Hematopoietic multipotent progenitor cell treated with erythropoietin and hydrocortisone succinate and interleukin-3 and kit ligand, for 6 days (in vitro differentiated cells): ENCODE results near the gene UPK3A.
"Not testable (repeated sequence)": the region's sequence is repeated elsewhere in the genome, so short reads cannot be mapped to it uniquely, and the experiment has no call there.

Source experiments
- DNase-seq: peaks from one replicate; pipeline ENCODE4 v3.0.0-alpha.2; 2015

The UPK3A gene

DNA sequence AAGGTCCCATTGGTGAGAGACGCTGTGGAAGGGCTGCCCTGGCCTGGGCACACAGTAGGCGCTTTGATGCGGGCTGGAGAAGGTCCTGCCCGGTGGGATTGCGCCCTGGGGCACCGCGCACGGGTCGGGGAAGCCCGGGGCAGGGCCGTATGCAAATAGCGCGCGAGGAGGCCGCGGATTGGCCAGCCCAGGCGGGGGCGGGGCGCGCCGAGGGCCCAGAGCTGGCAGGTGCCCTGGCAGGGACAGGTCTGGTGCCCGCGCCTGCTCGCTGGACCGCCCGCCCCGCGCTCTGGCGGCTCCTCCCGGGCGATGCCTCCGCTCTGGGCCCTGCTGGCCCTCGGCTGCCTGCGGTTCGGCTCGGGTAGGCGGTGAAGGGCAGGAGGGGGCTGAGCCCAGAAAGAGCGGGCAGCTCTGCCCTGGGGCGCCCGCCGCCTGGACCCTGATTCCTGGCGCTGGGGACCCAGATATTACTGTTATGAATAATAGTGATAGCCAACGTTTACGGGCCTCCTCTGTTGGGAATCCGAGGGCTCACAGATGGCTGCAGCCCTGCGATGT lies at the start of gene UPK3A:
Gene UPK3A (plus strand): TSS at position 245 of the 558 bp plus-strand sequence. CDS start 65 bp downstream, at position 310.
- DNase-seq: peak; percentile 74

DNA sequence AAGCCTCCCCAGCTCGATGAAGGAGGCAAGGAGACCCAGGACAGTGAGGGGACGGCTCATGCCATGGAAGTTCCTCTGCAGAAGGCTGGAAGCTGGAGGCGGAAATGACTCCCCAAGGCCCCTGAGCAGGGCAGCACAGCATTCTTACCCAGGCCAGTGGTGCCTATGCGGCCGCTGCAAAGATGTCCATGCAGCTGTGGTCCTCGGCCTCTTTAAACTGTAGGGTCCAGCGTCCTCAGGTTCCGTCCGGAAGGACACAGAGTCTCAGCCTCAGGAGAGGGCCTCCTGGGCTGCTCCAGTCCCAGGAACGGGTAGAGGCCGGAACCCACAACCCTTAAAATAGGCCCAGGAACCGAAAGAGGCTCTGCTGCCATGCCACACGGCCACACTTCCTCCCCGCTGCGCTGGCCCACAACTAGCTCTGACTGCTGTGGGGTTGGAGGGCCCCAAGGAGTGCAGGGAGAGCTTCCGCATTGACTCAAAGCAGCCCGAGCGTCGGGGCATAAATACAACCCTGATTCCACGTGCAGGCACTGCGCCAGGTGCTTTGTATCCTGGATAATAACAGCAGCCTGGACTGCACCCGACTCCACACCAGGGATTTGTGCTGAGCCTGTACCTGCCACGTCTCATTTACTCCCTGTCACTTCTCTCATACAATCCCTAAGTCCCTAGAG lies 49.5 kb upstream of the UPK3A start:
- peak; percentile 74 for DNase-seq

DNA sequence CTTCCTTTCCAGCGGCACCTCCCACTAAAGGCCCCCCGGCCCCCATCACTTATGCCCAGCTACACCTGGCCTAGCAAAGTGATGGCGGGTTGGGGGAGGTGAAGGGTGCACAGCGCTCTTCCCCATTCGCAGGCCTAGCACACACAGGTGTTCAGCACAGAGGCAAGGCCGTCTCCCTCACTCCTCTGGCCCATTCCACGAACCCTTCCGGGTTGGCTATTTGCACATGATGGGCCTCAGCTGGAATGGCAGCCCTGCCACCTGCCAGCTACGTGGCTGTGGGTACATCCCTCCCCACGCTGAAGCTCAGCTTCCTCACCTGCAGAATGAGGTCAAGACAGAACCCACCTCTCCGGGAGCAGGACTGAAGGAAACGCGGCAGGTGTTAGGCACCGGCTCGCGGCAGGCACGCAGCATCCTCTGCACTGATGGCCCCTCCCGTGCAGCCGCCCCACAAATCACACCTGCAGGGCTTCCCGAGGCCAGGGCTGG lies 48.9 kb upstream of the UPK3A start:
- no peak for DNase-seq

DNA sequence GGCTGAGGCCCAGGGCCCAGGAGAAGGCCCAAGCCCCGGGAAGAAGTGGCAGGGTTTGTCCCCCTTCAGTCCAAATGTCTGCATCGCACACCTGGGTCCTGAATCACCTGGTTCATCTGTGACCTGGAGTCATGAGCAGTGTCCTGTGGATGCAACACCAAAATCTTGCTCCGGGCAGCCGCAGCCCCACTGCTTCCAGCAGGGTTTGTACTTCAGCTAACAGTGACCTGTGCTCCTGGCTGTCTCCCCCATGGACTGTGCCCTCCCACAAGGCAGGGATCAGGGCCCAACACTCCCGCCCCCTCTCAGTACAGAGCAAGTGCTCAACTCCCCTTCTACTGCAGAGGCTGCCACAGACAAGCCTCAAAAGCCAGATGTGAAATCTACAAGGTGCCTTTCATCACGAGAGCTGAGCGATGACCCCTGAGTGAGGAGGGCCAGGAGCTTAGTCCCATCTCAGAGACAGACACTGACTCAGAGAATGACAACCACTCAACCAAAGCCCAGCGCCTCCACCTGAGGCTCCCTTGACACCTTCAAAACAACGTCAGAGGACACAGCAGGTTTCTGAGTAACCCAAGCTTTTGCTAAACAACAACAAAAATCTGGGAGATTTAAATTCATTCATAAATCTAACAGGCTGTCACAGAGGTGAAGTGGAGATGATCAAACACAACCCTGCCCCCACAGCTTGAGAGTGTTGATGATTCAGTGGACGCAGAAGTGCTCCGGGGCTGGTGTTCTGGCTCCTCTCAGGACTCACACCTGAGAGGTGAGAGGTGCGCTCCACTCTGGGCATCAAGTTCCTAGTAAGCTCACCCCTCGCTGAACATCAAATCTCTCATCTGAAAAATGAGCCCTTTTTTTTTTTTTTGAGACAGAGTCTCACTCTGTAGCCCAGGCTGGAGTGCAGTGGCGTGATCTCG lies 47.4 kb upstream of the UPK3A start:
- no peak for DNase-seq

DNA sequence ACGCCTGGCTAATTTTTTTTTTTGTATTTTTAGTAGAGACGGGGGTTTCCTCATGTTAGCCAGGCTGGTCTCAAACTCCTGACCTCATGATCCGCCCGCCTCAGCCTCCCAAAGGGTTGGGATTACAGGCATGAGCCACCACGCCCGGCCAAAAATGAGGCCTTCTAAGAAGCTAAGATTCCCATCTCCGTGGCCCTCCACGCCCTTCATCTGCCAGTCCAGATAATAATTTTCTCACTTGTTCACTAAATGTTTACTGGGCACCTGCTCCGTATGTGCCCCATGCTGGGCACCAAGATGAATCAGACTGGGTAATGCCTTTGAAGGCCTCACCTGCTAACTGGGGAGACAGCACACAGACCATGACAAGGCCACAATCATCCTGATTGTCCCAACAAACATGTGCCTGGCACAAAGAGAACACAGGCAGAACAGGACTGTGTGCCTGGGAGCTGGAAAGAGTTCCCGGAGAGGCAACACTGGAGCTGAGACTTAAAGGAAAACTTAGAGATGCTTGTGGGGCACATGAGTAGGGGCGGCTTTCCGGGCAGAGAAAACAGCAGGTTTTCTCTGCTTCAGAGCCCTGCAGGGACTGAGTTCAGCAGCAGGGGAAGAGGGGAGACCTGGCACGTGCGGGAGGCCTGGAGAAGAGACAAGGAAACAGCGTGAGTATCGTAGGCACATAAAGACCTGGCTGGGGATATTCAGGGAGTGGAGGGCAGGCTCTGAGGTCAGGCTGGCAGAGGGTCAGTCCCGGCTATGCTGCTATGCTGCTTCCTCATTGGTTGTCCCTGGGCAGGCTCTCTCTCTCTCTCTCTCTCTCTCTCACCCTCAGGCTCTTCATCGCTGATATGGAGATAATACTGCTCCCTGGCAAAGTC lies 46.4 kb upstream of the UPK3A start:
- peak; percentile 82 for DNase-seq

DNA sequence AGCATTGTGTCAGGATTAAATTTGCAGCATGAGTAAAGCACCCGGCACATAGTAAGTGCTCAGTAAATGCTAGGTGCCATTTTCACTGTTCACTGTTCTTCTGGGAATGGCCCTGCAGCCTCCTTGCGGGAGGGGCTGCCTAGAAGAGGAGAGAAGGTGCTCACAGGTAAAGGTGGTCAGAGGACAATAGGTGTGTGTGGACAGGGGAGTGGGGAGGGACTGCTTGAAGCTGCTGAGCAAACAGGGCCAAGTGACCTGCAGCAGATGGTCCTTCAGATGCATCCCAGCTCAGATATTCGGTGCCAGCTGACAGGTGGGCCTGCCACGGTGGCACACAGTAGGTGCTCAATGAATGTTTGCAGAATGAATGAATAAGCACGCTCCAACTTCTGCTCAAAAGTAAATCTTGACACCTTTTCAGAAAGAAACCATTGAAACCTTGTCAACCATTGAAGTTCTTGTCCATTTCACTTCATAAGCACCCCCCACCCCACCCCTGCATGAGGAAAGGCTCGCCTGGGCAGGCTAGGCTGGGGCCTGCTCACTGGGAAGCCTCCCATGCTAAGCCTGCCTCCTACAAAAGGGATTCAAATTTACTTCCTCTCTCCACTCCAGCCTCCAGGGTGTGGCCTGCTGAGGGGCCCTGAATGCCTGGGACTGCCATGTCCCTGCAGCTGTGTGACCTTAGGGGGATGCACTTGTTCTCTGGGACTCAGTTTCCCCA lies 45.6 kb upstream of the UPK3A start:
- peak; percentile 45 for DNase-seq

DNA sequence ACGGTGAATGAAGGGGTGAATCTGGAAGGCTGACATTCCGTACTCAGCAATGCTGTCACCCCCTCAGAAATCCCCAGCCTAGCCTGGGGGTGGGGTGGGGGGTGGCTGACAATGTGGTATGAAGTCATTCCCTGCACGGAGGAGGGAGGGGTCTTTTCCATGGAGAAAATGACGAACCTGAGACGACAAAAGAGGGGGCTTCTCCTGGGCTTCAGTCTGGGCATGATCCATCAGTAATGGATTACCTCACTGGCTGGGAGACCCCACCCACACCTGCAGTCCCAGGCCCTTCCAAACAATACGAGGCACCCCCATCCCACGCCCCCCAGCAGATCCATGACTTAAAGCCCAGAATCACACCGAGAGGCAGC lies 45.1 kb upstream of the UPK3A start:
- no peak for DNase-seq

DNA sequence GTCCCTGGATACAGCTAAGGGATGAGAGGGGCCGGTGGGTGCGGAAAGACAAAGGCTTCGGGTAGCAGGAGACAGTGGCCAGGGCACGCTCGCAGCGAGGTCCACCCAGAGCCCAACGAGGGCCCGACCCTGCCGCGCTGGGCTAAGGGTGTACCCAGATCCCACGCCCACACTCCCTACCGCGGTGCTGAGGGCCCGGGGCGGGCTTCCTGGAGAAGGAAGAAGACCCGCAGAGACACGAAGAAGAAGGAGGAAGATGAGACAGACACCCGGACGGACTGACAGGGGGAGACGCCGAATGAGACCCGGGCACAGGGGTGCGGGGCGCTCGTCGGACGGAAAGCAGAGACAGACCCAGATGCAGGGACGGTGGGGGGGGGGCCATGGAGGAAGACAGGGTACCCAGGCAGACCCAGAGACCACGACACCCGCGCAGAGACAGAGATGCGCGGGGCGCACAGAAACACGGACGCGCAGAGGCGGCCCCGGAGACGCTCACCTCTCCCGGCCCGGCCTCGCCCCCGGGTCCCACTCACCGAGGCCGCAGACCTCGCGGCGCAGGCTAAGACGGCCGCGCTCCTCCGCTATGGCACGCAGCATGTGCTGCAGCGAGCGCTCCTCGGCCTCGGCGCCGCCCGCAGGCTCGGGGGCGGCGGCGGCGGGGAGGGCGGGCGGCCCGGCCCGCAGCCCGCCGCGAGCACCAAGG lies 44.5 kb upstream of the UPK3A start:
- DNase-seq: peak; percentile 59

DNA sequence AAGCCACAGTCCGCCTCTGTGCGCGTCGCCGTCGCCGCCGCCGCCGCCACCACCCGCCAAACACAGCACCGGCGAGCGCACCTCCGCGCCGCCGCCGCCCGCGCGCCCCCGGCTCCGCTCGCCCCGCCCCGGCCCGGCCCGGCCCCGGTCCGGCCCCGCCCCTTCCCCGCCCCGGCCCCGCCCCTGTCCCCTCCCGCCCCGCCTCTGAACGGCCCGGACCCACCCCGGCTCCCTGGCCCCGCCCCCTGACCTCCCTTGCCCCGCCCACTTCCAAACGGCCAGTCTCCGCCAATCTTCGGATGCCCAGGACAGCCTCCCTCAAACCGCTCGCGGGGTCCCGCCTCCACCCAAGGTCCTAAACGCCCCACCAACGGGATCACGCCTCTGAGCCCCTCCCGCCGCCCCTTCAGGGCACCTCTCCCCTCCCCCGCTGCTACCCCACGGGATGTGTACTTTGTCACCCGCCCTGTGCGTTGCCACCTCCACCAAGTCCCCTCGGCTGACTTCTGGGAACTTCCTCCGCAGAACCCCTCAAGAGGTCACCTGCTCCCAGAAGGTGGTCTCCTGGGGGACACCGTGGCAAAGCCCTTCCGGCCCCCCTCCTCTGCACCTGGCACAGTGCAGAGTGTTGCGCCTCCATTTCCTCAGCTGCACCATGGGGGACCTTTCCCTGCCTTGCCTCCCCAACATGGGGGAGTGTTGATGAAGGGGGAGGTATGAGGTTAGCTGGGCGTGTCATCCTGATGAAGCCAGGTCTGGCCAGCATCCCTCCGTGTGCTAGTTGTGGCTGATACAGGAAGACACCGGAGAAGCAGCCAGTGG lies 43.7 kb upstream of the UPK3A start, which contains the start of gene KIAA0930:
Gene KIAA0930 (minus strand): TSS at position 85 of the 822 bp plus-strand sequence. CDS start 191 bp downstream, outside the sequence.
- DNase-seq: peak; percentile 90

DNA sequence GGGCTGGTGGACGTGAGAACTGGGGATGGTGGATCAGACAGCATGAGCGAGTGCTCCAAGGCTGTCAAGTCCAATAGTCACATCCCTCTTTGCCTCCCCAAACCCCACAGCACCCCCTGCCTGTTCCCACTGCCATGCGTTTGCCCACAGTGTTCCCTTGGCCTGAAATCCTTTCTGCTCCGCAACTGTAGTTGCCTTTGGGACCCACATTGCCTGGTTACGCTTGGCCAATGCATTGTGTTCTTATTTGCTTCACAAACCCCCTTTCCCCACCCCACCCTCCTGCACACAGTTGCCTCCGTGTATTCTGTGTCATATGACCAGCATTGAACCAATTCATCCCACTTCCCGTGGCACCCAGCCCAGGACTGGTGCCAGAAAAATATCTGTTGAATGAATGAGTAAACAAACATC lies 42.0 kb upstream of the UPK3A start:
- DNase-seq: peak; percentile 37

DNA sequence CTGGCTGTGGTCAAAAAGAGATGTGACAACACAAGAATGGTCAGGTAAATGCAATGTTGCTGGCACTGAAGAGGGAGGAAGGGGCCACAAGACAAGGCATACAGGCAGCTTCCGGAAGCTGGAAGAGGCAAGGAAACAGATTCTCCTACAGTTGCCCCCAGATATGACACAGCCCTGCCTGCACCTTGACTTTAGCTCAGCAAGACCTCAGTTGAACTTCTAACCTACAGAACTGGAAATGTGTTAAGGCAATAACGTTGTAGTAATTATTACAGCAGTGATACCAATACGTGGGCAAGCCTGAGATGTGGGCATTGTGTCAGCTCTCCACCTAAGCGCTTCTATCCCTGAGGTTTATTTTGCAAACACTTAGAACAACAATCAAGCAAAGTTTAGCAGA lies 39.8 kb upstream of the UPK3A start:
- no peak for DNase-seq

DNA sequence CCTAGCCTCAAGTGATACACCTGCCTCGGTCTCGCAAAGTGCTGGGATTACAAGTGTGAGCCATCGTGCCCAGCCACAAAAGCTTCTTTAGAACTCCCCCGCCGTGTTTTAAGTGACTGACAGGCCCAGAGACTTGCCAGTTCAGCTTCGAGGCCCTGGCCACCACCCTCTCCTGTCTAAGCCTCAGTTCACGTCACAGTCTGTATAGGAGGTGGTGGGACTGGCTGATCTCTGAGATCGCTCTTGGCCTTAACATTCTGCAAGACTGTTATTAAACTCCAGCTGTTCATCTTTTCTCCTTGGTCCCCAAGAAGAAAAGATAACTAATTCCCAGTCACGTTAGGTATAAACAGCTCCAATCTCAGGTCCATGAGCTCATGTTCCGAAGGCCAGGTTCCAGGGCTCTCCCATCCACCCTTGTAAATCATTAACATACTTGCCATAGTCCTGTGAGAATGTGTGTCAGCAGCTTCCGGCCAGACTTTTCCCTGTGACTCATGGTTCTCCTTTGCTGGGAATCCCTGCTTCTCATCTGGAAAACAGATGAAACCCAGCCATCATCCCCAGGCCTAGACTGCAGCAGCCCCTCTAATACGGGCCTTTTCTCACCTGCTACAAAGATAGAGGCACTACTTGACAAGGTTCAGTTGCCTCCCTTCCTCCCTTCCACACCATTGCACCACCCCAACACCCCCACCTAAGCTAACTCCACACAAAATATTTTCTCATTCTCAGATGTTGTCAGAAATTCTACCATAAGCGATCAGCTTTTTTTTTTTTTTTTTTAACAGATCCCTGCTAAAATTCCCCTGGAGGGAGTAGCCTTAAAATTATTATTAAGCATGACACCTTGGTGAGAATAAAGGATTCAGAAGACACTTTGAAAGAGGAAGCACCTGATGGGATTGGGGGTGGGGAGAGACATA lies 38.4 kb upstream of the UPK3A start:
- DNase-seq: no peak

DNA sequence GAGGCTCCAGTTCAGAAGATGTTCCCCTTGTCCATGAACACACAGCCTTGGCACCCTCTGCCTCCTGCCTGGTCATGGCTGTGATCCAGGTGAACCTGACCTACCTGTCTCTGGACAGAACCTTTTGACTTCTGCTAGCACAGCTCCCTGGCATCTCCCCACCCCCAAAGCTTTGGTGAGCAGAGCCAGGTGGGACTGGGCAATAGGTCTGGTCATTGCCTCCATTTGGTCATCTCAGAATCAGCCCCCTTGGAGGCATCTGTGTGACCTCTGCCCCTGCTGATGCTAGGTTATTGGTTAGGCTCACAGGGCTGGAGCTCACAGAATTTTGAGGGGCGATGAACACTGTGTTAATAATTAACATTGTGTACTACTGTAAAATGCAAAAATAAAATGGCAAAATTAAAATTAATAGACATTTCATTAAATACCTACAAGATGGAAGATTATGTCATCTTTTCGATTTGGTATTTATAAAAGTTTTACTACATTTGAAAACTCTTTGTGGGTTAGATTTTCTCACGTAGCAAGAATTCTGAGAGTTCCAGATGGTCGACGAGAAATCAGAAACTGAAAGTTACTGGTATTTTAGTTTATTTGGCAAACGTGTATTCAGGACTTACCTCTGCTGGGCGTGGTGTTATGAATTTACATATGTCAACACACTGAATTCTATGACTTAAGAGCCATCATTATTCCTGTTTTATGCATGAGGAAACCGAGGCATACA lies 35.8 kb upstream of the UPK3A start:
- DNase-seq: no peak

DNA sequence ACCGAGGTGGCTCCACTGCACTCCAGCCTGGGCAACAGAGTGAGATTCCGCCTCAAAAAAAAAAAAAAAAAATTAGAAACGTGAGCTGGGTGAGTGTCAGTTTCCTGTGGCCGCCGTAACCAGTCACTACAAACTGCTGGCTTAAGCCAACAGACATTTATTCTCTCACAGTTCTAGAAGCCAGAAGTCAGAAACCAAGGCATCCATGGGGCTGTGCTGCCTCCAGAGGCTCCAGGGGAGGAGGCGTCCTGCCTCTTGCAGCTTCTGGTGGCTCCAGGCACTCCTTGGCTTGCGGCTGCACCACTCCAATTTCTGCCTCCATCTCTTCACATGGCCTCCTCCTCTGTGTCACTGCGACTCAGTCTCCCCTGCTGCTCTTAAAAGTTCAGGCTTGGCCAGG lies 32.9 kb upstream of the UPK3A start:
- no peak for DNase-seq

DNA sequence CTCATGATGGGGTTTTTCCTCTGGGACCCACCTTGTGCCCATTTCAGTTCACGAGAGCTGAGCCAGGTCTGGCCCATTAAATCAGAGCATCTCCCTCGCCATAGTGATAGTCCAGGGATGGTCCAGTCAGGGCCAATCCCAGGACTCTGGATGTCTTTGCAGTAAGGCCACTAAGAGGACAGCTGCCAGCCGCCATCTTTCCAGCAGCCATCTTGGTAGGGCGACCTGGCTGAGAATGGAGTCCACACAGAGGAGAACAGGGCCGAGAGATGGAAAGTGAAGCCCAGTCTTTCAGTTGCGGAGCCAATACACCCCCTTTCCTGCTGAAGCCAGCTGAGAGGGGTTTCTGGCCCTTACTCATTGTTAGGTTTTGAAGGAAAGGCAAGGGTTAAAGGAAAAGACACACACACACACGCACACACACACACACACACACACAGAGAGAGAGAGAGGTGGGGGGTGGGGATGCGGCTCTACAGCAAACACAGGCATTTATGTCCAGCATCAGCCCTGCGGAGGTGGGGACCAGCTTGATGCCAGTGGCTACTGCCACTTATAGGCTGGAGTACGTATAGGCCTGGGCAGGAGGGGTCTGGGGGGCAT lies 31.6 kb upstream of the UPK3A start:
- no peak for DNase-seq

DNA sequence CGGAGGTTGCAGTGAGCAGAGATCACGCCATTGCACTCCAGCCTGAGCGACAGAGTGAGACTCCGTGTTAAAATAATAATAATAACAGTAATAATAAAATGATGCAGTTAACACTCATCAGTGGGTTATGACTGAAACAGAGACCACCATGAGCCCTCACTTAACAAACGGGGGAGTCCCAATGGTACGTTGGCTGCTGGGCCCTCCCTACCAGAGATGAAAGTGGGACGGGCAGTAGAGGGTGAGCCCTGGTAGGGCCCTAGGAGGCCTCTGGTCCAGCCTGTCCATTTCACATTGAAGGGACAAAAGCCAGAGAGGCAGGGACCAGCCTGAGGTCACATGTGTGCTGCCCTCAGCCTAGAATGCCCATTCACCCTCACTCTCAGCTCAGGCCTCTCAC lies 30.4 kb upstream of the UPK3A start:
- no peak for DNase-seq

DNA sequence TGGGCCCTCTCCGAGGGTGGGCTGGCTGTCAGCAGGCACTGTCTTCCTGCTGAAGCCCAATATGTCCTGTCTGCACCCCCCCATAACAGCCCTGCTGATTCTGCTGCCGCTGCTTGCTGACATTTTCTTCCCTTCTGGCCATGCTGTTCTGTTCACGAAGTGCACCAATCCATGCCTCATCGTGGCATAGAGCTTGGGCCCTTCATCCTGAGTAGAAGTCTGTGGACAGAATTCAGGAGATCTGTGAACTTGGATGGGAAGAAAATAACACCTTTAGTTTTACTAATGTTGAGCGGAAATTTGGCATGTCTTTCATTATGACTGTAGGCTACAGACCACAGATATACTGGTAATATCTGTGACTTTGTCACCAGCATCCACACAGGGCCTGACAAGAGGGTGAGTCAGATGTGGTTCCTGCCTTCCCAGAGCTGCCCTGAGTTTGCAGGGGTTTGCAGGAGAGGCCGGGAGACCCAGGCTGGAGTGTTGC lies 29.9 kb upstream of the UPK3A start:
- no peak for DNase-seq

DNA sequence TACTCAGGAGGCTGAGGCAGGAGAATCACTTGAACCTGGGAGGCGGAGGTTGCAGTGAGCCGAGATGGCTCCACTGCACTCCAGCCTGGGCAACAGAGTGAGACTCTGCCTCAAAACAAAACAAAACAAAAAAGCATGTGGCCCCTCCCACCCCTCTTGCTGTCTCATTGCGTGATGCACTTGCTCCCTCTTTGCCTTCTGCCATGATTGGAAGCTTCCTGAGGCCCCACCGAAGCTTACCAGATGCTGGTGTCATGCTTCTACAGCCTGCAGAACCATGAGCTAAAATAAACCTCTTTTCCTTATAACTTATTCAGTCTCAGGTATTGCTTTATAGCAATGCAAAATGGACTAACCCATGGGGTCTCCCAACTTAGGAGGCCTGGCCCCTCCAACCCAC lies 26.8 kb upstream of the UPK3A start:
- not testable (repeated sequence) for DNase-seq
